Endothelial cell of umbilical vein (primary cell): ENCODE measurements around the gene FUT8. TPM values are rescaled to one million over a fixed set of nuclear protein-coding genes. Genes with fewer than 3 reads are reported as not detected.

Source experiments
- BruUV-seq: library from RNA; stranded (reverse); fragments of 400-500 nt; replicated peaks from 2 replicates; lab custom pipeline; 2021; lab: Mats Ljungman, UMichigan
- CTCF ChIA-PET: fragments of 300-600, 350-600 bp; sonication (Branson Sonifier 250); formaldehyde crosslinking; loops from one replicate; lab custom pipeline; 2021; ENCODE audit warnings: antibody characterized with exemption, inconsistent platforms; lab: Charles Lee
- POLR2A ChIA-PET: fragments of 300-600, 350-600 bp; sonication (Branson Sonifier 250); formaldehyde crosslinking; loops from one replicate; lab custom pipeline; 2021; ENCODE audit warnings: antibody characterized with exemption, inconsistent platforms; lab: Charles Lee
- DNase-seq: peaks from one replicate; pipeline ENCODE4 v3.0.0-alpha.2; 2011; ENCODE audit warnings: low read depth, low spot score
- FAIRE-seq: peaks from 2 replicates; lab custom pipeline; 2011; peaks lifted over from hg19 to GRCh38; lab: Jason Lieb, UNC
- H2AFZ ChIP-seq: 2 replicates; pipeline ENCODE4 v1.6.0; 2012; ENCODE audit warnings: low read depth, low read length, control low read depth, inconsistent platforms
- H3K27ac ChIP-seq: 2 replicates; pipeline ENCODE4 v1.5.1; 2011; ENCODE audit warnings: low read depth, mild to moderate bottlenecking, control low read depth, low read length, moderate library complexity; ENCODE audit not compliant: insufficient read depth
- H3K27me3 ChIP-seq, 2 experiments: 2 replicates each; pipeline versions ENCODE4 v1.6.0 to v1.6.1; 2011; ENCODE audit warnings: low read length in 2 of 2, mixed read lengths in 1 of 2; ENCODE audit not compliant: control insufficient read depth in 2 of 2, insufficient read depth in 2 of 2
- H3K36me3 ChIP-seq, 2 experiments: 2 replicates in 1 of 2; 3 replicates in 1 of 2; pipeline ENCODE4 v1.5.1; 2011; ENCODE audit warnings: low read length in 2 of 2, mild to moderate bottlenecking in 1 of 2, moderate library complexity in 1 of 2; ENCODE audit not compliant: control insufficient read depth in 2 of 2, insufficient read depth in 2 of 2; ENCODE audit errors: extremely low read depth in 1 of 2
- H3K4me1 ChIP-seq: 3 replicates; pipeline ENCODE4 v1.5.1; 2011; ENCODE audit warnings: mild to moderate bottlenecking, low read length; ENCODE audit not compliant: control insufficient read depth, insufficient read depth; ENCODE audit errors: extremely low read depth
- H3K4me2 ChIP-seq: 2 replicates; pipeline ENCODE4 v1.6.1; 2011; ENCODE audit warnings: low read length, control low read depth, mixed read lengths; ENCODE audit not compliant: insufficient read depth
- H3K4me3 ChIP-seq, 3 experiments: fragments of 200-600 bp in 1 of 3; sonication (generic), shearing (Covaris generic) in 1 of 3; replicated peaks in 1 of 3; 2 replicates each; pipeline ENCODE4 v1.5.1; 2011 to 2016; ENCODE audit warnings: control low read depth in 3 of 3, low read length in 3 of 3, mild to moderate bottlenecking in 2 of 3, inconsistent platforms in 1 of 3, low read depth in 1 of 3, moderate library complexity in 1 of 3; ENCODE audit not compliant: insufficient read depth in 1 of 3
- H3K79me2 ChIP-seq: 2 replicates; pipeline ENCODE4 v1.6.0; 2012; ENCODE audit warnings: low read length, inconsistent platforms; ENCODE audit not compliant: control insufficient read depth, insufficient read depth
- H3K9ac ChIP-seq: replicated peaks from 2 replicates; pipeline ENCODE3; 2011; ENCODE audit warnings: low read length, control low read depth; ENCODE audit not compliant: insufficient read depth; ENCODE audit errors: extremely low read depth
- H3K9me1 ChIP-seq: replicated peaks from 3 replicates; pipeline ENCODE4 v1.6.0; 2011; ENCODE audit warnings: mild to moderate bottlenecking, low read length; ENCODE audit not compliant: control insufficient read depth, insufficient read depth; ENCODE audit errors: extremely low read depth
- H3K9me3 ChIP-seq: replicated peaks from 2 replicates; pipeline ENCODE4 v1.5.1; 2012; ENCODE audit warnings: low read length, inconsistent platforms; ENCODE audit not compliant: control insufficient read depth, insufficient read depth
- H4K20me1 ChIP-seq: replicated peaks from 2 replicates; pipeline ENCODE3; 2011; ENCODE audit warnings: mild to moderate bottlenecking, low read length; ENCODE audit not compliant: control insufficient read depth, insufficient read depth; ENCODE audit errors: extremely low read depth
- CTCF ChIP-seq, 2 donors: IDR thresholded peaks; 1 replicate in 1 of 2; 2 replicates in 1 of 2; pipeline ENCODE4 v1.5.1; 2011; ENCODE audit warnings: low read length in 2 of 2, mild to moderate bottlenecking in 2 of 2, moderate library complexity in 2 of 2, control low read depth in 1 of 2, inconsistent platforms in 1 of 2, low read depth in 1 of 2; ENCODE audit not compliant: insufficient read depth in 1 of 2; ENCODE audit errors: extremely low read depth in 1 of 2
- EZH2 ChIP-seq: IDR thresholded peaks from 2 replicates; pipeline ENCODE4 v1.6.1; 2012; ENCODE audit warnings: borderline replicate concordance, low read depth, mild to moderate bottlenecking, moderate library complexity, low read length, inconsistent platforms; ENCODE audit not compliant: severe bottlenecking
- FOS ChIP-seq: IDR thresholded peaks from 2 replicates; pipeline ENCODE4 v1.6.1; 2011; ENCODE audit warnings: mild to moderate bottlenecking, low read length, moderate library complexity, borderline replicate concordance; ENCODE audit not compliant: insufficient read depth
- GATA2 ChIP-seq: IDR thresholded peaks from 2 replicates; pipeline ENCODE4 v1.7.0; 2011; ENCODE audit warnings: low read depth, mild to moderate bottlenecking, moderate library complexity, mixed read lengths, low read length; ENCODE audit not compliant: insufficient read length, insufficient read depth
- JUN ChIP-seq: IDR thresholded peaks from 2 replicates; pipeline ENCODE4 v1.6.1; 2011; ENCODE audit warnings: borderline replicate concordance, low read depth; ENCODE audit not compliant: insufficient read length, insufficient read depth
- MAX ChIP-seq: IDR thresholded peaks from 2 replicates; pipeline ENCODE4 v1.6.1; 2011; ENCODE audit not compliant: insufficient read depth, insufficient read length
- MYC ChIP-seq: IDR thresholded peaks from one replicate; pipeline ENCODE4 v1.6.1; 2011; ENCODE audit warnings: mild to moderate bottlenecking, low read depth, low read length
- POLR2A ChIP-seq: IDR thresholded peaks from 2 replicates; pipeline ENCODE4 v1.6.1; 2012; ENCODE audit warnings: low read depth, mild to moderate bottlenecking, control low read depth, low read length
- POLR2AphosphoS5 ChIP-seq: IDR thresholded peaks from 2 replicates; pipeline ENCODE4 v1.6.1; 2012; ENCODE audit warnings: low read depth, mild to moderate bottlenecking, control low read depth, low read length, moderate library complexity; ENCODE audit not compliant: insufficient read depth
- dilution Hi-C: fragments of 300-500 bp; cut with MboI; formaldehyde crosslinking; loops from one replicate; pipeline ENCODE4 v1.15.0; 2019; ENCODE audit warnings: low sequenced_read_pairs; ENCODE audit not compliant: extremely low pct_ligation_motif_present
- intact Hi-C: fragments of 100-400 bp; cut with micrococcal nuclease; formaldehyde crosslinking; loops from one replicate; pipeline ENCODE4 v1.10.0; 2022
- polyA plus RNA-seq, 4 experiments: library from polyadenylated mRNA; depleted of rRNA in 3 of 4; stranded (reverse) in 3 of 4; unstranded in 1 of 4; fragments of >200 nt; gene quantifications; 2 replicates each; pipeline versions ENCODE4 v1.2.1 to v1.2.3, GENCODE V29; 2011 to 2012; ENCODE audit warnings: missing spikeins in 1 of 4
- total RNA-seq: library from RNA; stranded (reverse); gene quantifications from 2 replicates; pipeline ENCODE4 v1.2.3, GENCODE V29; 2021

Gene FUT8
- total and polyA plus RNA-seq, 2 donors (not counting 3 experiments of a cell fraction or from before 2014, with no cell fraction given), result 16.7 to 38.8 TPM

GRCh38 chr14:65517635-65518542 is 105.4 kb downstream of the FUT8 start:
- no peaks in the 10 kb centered on the region for H3K27me3 ChIP-seq
- no peaks in the 10 kb centered on the region for H3K36me3 ChIP-seq
- no peak for DNase-seq
- H4K20me1 ChIP-seq, result no peaks in the 10 kb centered on the region
- peaks cover 25% of the 10 kb centered on the region for H3K79me2 ChIP-seq
- no peak overlapping the region for H3K4me3 ChIP-seq
- dilution Hi-C loops, result no loop called here
- no peaks in the 10 kb centered on the region for H3K9me1 ChIP-seq
- no peak overlapping the region for H3K27ac ChIP-seq
- TF ChIP-seq EZH2 (no peak), MYC (no peak), CTCF (IDR thresholded peaks at IDR 0.05; ENCODE audit: extremely low read depth in 1 of 2, insufficient read depth in 1 of 2, low read depth in 1 of 2, low read length in 2 of 2) (no peak), POLR2A (no peak), POLR2AphosphoS5 (no peak), MAX (no peak), GATA2 (no peak), JUN (no peak), FOS (no peak)
- no peak overlapping the region for H2AFZ ChIP-seq
- no peak overlapping the region for H3K4me2 ChIP-seq
- intact Hi-C loops, result no loop called here
- no peaks in the 10 kb centered on the region for H3K4me1 ChIP-seq
- CTCF ChIA-PET, result no interaction called here
- BruUV-seq, result no TSS peak
- POLR2A ChIA-PET, result no interaction called here
- no peak for FAIRE-seq
- no peak overlapping the region for H3K9ac ChIP-seq
- H3K9me3 ChIP-seq, result no peaks in the 10 kb centered on the region
